Activated CD4-positive, alpha-beta T cell treated with anti-CD3 and anti-CD28 coated beads, Interleukin-2, amount 10 ng/mL, durations not matched to agents 7 days and 5 days (primary cell): ENCODE data around the gene FAM120A. TPM values are rescaled to one million over a fixed set of nuclear protein-coding genes. Genes with fewer than 3 reads are reported as not detected.
A peak's percentile ranks its signal among the peaks of the same experiment; 100 is the strongest.
"Not testable (repeated sequence)": the region's sequence is repeated elsewhere in the genome, so short reads cannot be mapped to it uniquely, and the experiment has no call there.

ENCODE experiments used
- CTCF ChIA-PET: fragments of 350-600 bp; sonication (Branson Sonifier 250); formaldehyde crosslinking; loops from one replicate; lab custom pipeline; 2021; ENCODE audit warnings: antibody characterized with exemption; lab: Charles Lee
- POLR2A ChIA-PET: fragments of 350-600 bp; sonication (Branson Sonifier 250); formaldehyde crosslinking; loops from one replicate; lab custom pipeline; 2021; ENCODE audit warnings: antibody characterized with exemption; lab: Charles Lee
- DNase-seq: peaks from one replicate; pipeline ENCODE4 v3.0.0-alpha.2; 2020
- H3K27ac Mint-ChIP-seq: one replicate; pipeline ENCODE4 v1.8.0; 2021; ENCODE audit warnings: mild to moderate bottlenecking, moderate library complexity, mixed read lengths
- H3K27me3 Mint-ChIP-seq: one replicate; pipeline ENCODE4 v1.8.0; 2021; ENCODE audit warnings: mixed read lengths
- H3K36me3 Mint-ChIP-seq: one replicate; pipeline ENCODE4 v1.8.0; 2021; ENCODE audit warnings: low read depth, mixed read lengths
- H3K4me1 Mint-ChIP-seq: one replicate; pipeline ENCODE4 v1.8.0; 2021; ENCODE audit warnings: mixed read lengths
- H3K4me3 Mint-ChIP-seq: one replicate; pipeline ENCODE4 v1.8.0; 2021; ENCODE audit warnings: mild to moderate bottlenecking, moderate library complexity, mixed read lengths
- H3K9me3 Mint-ChIP-seq: one replicate; pipeline ENCODE4 v1.8.0; 2021; ENCODE audit warnings: mixed read lengths
- total RNA-seq, 2 experiments: library from RNA; stranded (reverse); gene quantifications; one replicate each; pipeline ENCODE4 v1.2.3, GENCODE V29; 2021

Gene FAM120A
- total RNA-seq, 2 experiments from 2014 or later = 118 to 135 TPM

DNA sequence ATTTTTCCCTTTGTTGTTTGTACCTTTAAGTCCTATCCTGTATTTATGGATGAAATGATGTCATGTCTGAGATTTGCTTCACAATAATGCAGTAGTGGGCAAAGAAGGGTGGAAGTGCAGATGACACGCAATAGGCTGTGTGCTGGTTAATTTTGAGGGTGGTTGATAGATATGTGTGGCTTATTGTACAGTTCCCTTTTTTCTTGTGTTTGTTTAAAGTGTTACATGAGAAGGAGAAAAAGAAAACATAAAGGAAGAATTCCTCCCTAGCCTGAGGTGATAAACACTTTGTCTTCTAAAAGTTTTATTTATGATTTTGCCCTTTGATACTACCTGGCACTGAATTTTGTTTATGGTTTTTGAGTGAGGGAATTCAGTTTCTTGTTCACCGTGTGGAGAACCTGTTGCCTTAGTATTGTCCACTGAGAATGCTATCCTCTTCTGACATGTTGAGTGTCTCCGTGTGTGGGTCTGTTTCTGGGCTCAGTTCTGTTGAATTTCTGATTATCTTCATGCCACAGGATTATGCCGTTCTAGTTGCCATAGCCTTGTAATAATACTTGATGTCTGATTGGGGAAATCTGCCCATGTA, 54.2 kb downstream of the FAM120A start:
- Mint-ChIP-seq H3K9me3 (no peaks in the 10 kb centered on the region), H3K36me3 (peaks cover 59% of the 10 kb centered on the region), H3K27me3 (no peaks in the 10 kb centered on the region), H3K4me3 (no peak overlapping the region), H3K27ac (no peak overlapping the region), H3K4me1 (peaks cover 56% of the 10 kb centered on the region)
- ChIA-PET CTCF (no interaction called here), POLR2A (no interaction called here)
- DNase-seq = no peak

DNA sequence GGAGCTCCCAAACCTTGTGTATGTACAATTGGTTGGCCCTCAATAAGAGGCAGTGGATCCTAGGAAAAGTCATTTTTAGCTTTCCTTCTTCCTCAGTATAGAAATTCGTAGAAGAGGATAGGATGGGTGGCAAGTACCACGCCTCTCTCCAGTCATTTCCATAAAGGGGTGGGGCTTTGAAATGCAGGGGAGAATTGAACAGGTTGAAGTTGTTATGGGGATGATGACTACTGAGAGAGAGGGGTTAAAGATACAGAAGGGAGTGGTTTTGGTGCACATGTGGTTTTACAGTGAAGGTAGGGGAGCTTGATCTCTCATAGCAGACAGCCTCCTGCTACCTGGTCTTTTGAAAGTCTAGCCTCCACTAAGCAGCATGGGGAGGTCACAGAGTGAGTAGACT, 56.3 kb downstream of the FAM120A start:
- Mint-ChIP-seq H3K4me1 (peaks cover 52% of the 10 kb centered on the region), H3K4me3 (no peak overlapping the region), H3K36me3 (peaks cover 46% of the 10 kb centered on the region), H3K27me3 (no peaks in the 10 kb centered on the region), H3K27ac (no peak overlapping the region), H3K9me3 (no peaks in the 10 kb centered on the region)
- ChIA-PET CTCF (interaction anchor here (1.0 to 1.8 kb wide), 2 partner anchors 10 to 329 kb away, joined by 3 read pairs; no protein-coding TSS in a partner anchor), POLR2A (no interaction called here)
- no peak for DNase-seq

DNA sequence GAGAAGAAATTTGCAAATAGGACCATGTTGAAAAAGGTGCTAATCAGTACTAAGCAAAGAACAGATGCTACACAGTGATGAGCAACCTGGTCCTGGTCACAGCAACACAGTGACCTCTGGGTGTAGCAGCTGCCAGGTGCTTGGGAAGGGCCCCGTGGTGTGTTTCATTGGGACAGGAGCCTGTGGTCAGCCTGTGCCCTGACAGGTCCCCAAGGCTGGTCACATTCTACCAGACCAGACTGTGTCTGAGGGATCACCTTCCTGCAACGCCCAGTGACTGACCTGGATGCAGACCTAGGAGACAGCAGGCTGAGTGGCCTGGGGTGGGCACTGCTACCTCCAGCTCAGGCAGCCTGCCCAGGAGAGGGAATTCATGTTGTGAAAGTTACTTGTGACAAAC, 56.7 kb downstream of the FAM120A start:
- Mint-ChIP-seq H3K9me3 (no peaks in the 10 kb centered on the region), H3K27ac (no peak overlapping the region), H3K4me1 (peaks cover 52% of the 10 kb centered on the region), H3K27me3 (no peaks in the 10 kb centered on the region), H3K36me3 (peaks cover 41% of the 10 kb centered on the region), H3K4me3 (no peak overlapping the region)
- ChIA-PET POLR2A (no interaction called here), CTCF (interaction anchor here (1.0 kb wide), 1 partner anchor 9 kb away, joined by 3 read pairs; no protein-coding TSS in a partner anchor)
- DNase-seq = no peak

DNA sequence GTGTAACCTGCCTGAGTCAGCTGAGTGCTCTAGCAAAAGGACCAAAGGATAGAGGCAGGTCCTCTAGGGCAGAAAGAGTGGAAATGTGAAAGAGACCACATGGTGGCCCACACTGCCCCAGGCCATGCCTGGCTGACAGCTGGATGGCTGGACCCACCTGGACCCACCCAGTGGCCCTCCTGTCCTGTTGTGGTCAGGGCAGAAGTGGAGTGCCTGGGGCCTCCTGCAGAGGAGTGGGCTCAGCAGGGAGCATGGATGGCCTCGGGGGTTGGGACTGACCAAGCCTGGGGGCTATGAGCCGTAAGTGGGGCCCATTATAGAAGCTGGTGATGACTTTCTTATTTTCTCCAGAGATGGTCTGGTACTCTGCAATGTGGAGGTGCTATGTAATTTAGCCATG, 57.6 kb downstream of the FAM120A start:
- H3K36me3 Mint-ChIP-seq = peaks cover 35% of the 10 kb centered on the region
- no peak overlapping the region for H3K27ac Mint-ChIP-seq
- H3K9me3 Mint-ChIP-seq = no peaks in the 10 kb centered on the region
- no peak overlapping the region for H3K4me3 Mint-ChIP-seq
- no peak for DNase-seq
- CTCF ChIA-PET = interaction anchor here (1.0 kb wide), 2 partner anchors 9 to 57 kb away, joined by 3 read pairs; no protein-coding TSS in a partner anchor
- peaks cover 45% of the 10 kb centered on the region for H3K4me1 Mint-ChIP-seq
- no peaks in the 10 kb centered on the region for H3K27me3 Mint-ChIP-seq
- POLR2A ChIA-PET = no interaction called here

DNA sequence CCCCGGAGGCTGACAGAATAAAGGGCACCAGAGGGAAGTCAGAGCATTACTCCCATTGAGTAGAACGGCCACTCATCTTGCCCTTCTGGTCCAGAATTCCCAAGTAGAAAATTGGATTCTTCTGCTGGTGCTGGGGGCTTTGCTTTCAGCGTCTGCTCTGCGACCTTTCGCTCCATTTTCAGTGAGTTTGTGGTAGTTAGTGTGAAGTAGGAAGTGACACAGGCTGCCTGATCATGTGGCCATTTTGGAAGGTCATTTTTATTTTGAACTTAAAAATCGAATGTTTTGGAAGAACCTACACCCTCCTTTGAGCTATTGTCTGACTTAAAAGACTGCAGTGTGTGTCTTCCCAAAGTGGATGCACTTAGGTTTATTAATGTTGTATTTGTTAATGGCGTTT, 58.6 kb downstream of the FAM120A start:
- DNase-seq = no peak
- Mint-ChIP-seq H3K27ac (peak overlapping the region; percentile 37), H3K27me3 (no peaks in the 10 kb centered on the region), H3K4me3 (no peak overlapping the region), H3K4me1 (peaks cover 38% of the 10 kb centered on the region), H3K36me3 (peaks cover 29% of the 10 kb centered on the region), H3K9me3 (no peaks in the 10 kb centered on the region)
- ChIA-PET POLR2A (no interaction called here), CTCF (interaction anchor here (0.9 kb wide), 1 partner anchor 56 kb away, joined by 3 read pairs; no protein-coding TSS in a partner anchor)

DNA sequence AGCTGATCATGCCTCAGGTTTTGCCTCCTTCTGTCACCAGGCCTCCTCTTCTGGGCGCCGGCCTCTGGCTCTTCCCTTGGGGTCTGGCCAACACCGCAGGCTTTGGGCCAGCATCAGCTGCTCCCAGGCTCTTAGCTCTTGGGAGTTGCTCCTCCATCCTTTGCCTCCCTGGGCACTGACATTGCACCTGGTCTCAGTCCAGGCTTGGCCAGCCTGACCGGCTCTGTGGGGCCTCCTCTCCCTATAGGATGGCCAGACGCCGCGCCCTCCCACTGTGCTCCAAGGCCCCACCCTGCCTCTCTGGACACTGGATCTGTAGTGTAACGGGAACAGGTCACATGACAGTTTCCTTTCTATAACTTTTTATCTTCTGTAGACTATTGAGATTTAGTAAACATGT, 59.7 kb downstream of the FAM120A start:
- DNase-seq, CTCF ChIA-PET, H3K27me3 Mint-ChIP-seq, POLR2A ChIA-PET, H3K9me3 Mint-ChIP-seq, H3K4me3 Mint-ChIP-seq, H3K27ac Mint-ChIP-seq: not testable (repeated sequence)
- Mint-ChIP-seq H3K4me1 (peaks cover 29% of the 10 kb centered on the region), H3K36me3 (peaks cover 18% of the 10 kb centered on the region)

DNA sequence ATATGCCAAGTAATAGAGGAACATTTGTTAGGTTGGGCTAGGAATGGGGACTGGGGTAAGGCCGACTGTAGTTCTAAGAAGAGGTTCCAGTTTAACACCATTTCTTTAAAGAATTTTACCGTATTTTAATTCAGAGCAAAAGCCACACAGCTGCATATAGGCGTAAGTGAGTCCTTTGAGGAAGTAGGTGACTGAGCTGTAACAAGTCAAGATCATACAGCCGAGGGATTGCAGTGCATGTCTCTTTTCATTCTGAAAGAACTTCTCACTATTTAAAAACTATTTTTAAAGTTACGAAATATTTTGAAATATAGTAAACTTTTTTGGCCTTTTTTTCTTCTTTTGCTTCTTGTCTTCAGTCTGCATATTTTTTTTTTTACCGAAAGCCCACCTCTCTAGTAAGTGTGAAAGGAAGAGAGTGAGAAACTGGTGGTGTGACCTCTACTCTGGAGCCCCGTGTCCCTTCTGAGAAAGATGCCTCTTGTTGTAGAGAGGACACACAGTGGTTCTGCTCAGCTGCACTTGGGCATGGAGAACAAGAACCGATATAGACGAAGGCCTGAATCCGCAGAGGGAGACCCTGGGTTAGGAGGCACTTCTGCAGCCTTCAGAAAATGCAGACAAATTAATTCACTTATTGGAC, 60.8 kb downstream of the FAM120A start:
- H3K27ac Mint-ChIP-seq = peak overlapping the region; percentile 62
- DNase-seq, POLR2A ChIA-PET, H3K27me3 Mint-ChIP-seq, H3K9me3 Mint-ChIP-seq, H3K4me3 Mint-ChIP-seq: not testable (repeated sequence)
- H3K4me1 Mint-ChIP-seq = peaks cover 23% of the 10 kb centered on the region
- CTCF ChIA-PET = interaction anchor here (0.7 kb wide), 1 partner anchor 214 kb away, joined by 3 read pairs; no protein-coding TSS in a partner anchor
- H3K36me3 Mint-ChIP-seq = peaks cover 15% of the 10 kb centered on the region

DNA sequence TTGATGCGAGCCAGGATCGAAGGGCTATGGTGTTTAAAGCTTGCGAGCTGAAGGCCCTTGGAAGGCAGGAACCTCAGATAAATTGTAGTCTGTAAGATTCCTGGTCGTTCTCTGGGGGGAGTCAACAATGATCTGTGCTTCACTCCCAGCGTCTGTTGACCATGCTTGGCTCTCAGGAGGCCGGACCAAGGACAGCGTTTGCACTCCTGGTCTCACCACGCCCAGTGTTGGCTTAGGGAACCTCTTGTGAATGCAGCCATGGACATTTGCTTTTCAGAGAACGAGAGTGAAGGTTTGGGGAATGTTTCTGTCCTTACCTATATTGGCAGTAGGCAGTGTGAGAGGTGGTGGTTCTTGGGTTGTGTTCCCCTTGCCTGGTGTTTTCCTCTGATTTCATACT, 62.1 kb downstream of the FAM120A start:
- DNase-seq = no peak
- H3K9me3 Mint-ChIP-seq = no peaks in the 10 kb centered on the region
- H3K27me3 Mint-ChIP-seq = no peaks in the 10 kb centered on the region
- H3K4me3 Mint-ChIP-seq = no peak overlapping the region
- H3K27ac Mint-ChIP-seq = no peak overlapping the region
- ChIA-PET CTCF (no interaction called here), POLR2A (no interaction called here)
- H3K36me3 Mint-ChIP-seq = peaks cover 24% of the 10 kb centered on the region
- peaks cover 16% of the 10 kb centered on the region for H3K4me1 Mint-ChIP-seq

DNA sequence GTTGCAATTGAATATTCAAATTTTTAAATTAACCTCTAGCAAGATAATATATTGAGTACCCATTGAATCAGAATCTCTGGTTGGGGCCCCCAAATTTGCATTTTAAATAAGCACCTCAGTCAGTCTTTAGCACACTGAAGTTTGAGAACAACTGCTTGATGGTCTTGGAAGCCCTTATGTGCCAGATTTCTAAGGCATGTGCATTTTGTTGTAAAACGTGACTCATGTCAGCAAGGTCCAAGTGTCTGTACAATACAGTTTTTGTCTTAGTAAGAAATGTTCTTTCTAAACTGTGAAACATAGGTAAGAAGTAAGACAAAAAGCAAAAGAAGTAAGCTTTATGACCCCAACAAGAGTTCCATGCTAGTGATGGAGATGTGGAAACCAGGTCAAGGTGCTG, 65.8 kb downstream of the FAM120A start:
- CTCF ChIA-PET = interaction anchor here (0.9 kb wide), 1 partner anchor 9 kb away, joined by 3 read pairs; no protein-coding TSS in a partner anchor
- Mint-ChIP-seq H3K9me3 (no peaks in the 10 kb centered on the region), H3K4me3 (no peak overlapping the region), H3K27ac (no peak overlapping the region), H3K4me1 (peaks cover 3% of the 10 kb centered on the region), H3K27me3 (no peaks in the 10 kb centered on the region), H3K36me3 (peaks cover 22% of the 10 kb centered on the region)
- POLR2A ChIA-PET = no interaction called here
- no peak for DNase-seq

DNA sequence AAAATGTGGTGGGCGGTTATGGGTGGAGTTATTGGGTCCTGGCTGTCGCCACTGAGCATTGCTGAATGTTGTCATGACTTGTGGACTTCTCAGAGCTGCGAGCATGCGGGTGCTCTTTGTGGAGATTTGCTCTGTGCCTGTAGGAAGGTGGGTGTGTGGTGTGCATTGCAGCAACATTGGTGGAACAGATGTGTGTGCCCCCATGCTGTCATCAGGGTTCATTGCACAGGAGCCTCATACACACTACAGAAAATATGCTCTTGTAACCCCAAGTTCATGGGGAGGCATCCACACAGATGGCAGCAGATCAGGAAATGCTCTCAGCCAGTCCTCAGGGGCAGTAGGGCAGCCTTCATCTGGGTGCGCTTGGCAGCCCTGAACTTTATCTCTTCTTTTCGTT, 69.0 kb downstream of the FAM120A start:
- H3K27ac Mint-ChIP-seq = no peak overlapping the region
- no peaks in the 10 kb centered on the region for H3K9me3 Mint-ChIP-seq
- ChIA-PET POLR2A (no interaction called here), CTCF (no interaction called here)
- no peak for DNase-seq
- no peak overlapping the region for H3K4me3 Mint-ChIP-seq
- peaks cover 29% of the 10 kb centered on the region for H3K36me3 Mint-ChIP-seq
- no peaks in the 10 kb centered on the region for H3K27me3 Mint-ChIP-seq
- peaks cover 3% of the 10 kb centered on the region for H3K4me1 Mint-ChIP-seq

DNA sequence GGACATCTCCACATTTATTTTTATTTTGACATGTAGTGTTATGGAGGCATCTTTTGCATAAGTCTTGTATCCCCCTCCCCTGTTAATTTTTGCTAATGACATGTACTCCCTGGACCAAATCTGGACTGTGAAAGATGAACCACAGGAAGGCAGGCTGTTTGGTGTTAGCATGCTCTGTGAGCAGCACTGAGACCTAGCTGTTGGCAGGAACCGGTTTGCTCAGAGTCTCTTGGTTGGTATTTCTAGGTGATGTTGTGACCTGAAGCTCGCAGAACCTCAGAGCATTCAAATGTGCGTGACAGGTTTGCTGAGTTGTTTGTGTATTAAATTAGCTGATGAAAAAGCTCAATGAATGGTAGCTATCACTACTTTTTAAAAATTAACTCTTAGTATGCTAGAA, 71.3 kb downstream of the FAM120A start:
- DNase-seq = no peak
- Mint-ChIP-seq H3K27me3 (no peaks in the 10 kb centered on the region), H3K4me1 (peaks cover 4% of the 10 kb centered on the region), H3K27ac (no peak overlapping the region), H3K36me3 (peaks cover 33% of the 10 kb centered on the region), H3K4me3 (no peak overlapping the region), H3K9me3 (no peaks in the 10 kb centered on the region)
- CTCF ChIA-PET = no interaction called here
- POLR2A ChIA-PET = no interaction called here

DNA sequence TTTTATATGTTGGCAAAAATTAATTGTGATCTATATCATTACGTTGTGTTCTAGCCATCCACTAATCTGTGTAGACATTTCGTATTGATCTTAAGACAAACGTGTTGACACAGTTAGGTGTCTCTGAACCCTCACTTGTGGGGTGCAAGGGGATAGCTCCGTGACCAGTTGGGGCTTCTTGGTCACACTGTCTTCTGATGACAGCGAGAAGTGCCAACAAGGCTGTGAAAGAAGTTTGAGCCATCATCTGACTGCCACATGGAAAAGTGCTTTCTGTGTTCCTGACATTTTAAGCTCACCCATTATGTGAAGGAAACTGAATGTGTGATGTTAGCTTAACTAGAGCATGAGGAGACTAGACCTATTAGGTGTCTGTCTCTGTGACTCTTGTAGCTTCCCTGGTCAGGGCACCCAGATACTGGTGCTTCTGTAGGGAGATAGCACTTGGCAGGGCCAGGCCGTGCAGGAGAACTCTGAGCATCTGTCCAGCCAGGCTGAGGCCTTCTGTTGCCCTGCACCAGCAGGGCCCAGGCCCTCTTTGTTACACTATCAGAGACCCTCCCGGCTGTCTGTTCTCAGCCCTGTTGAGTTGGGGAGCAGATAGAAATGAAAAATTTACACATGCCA, 72.1 kb downstream of the FAM120A start:
- no peak for DNase-seq
- Mint-ChIP-seq H3K9me3 (no peaks in the 10 kb centered on the region), H3K4me1 (peaks cover 6% of the 10 kb centered on the region), H3K27ac (no peak overlapping the region), H3K27me3 (no peaks in the 10 kb centered on the region), H3K4me3 (no peak overlapping the region), H3K36me3 (peaks cover 33% of the 10 kb centered on the region)
- ChIA-PET POLR2A (no interaction called here), CTCF (interaction anchor here (0.8 kb wide), 1 partner anchor 43 kb away, joined by 3 read pairs; no protein-coding TSS in a partner anchor)

DNA sequence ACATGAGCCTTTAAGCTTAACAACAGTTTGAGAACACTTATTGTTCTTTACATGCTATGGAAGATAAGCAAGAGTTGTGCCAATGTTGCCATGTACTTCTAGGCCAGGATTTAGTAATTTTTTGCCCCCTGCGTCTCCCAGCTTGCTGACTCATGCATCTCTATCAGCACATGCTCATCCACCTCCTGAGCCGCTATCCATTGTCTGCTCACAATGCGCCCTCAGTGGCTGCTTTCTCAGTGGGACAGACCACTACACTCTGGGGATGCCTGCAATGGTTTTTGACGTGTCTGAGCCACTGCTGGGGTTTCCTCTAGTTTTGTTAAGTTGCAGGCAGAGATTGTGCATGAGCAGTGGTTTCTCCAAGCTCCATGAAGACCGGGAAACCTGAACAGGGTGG, 74.0 kb downstream of the FAM120A start:
- Mint-ChIP-seq H3K9me3 (no peaks in the 10 kb centered on the region), H3K4me3 (no peak overlapping the region), H3K4me1 (peaks cover 6% of the 10 kb centered on the region), H3K36me3 (peaks cover 39% of the 10 kb centered on the region), H3K27me3 (no peaks in the 10 kb centered on the region), H3K27ac (no peak overlapping the region)
- POLR2A ChIA-PET = no interaction called here
- DNase-seq = no peak
- CTCF ChIA-PET = no interaction called here
